Retina (tissue), 1 donor: ENCODE data around the gene LUC7L.
A peak's percentile ranks its signal among the peaks of the same experiment; 100 is the strongest.
"Not testable (repeated sequence)": the region's sequence is repeated elsewhere in the genome, so short reads cannot be mapped to it uniquely, and the experiment has no call there.

ENCODE experiments used
- DNase-seq: peaks from one replicate; pipeline ENCODE4 v3.0.0-alpha.2; 2016

The LUC7L gene

GRCh38 chr16:164134-164823 lies 65.0 kb downstream of the LUC7L start:
- DNase-seq = not testable (repeated sequence)

DNA sequence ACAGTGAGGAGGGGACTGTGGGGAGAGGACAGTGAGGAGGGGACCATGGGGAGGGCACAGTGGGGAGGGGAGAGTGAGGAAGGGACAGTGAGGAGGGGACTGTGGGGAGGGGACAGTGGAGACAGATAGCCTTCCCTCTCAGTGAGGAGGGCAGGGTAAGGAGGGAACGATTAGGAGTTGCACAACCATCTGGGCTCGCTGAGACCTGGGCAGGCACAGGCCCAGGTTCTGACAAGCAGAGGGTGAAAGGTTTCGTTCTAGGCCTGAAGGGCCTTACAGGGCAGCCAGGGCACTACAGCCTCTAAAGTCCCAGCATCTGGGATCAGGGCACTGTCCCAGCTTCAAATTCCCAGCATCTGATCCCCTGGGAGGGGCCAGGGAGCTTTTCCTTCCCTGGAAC lies 65.6 kb downstream of the LUC7L start:
- DNase-seq = not testable (repeated sequence)

GRCh38 chr16:163139-163538 lies 66.1 kb downstream of the LUC7L start:
- DNase-seq = not testable (repeated sequence)

- DNase-seq = no peak
These were observed 66.8 kb downstream of the LUC7L start for GRCh38 chr16:162271-162991.

GRCh38 chr16:160691-161190 lies 68.5 kb downstream of the LUC7L start:
- no peak for DNase-seq

GRCh38 chr16:160242-160641 lies 69.0 kb downstream of the LUC7L start:
- not testable (repeated sequence) for DNase-seq

DNA sequence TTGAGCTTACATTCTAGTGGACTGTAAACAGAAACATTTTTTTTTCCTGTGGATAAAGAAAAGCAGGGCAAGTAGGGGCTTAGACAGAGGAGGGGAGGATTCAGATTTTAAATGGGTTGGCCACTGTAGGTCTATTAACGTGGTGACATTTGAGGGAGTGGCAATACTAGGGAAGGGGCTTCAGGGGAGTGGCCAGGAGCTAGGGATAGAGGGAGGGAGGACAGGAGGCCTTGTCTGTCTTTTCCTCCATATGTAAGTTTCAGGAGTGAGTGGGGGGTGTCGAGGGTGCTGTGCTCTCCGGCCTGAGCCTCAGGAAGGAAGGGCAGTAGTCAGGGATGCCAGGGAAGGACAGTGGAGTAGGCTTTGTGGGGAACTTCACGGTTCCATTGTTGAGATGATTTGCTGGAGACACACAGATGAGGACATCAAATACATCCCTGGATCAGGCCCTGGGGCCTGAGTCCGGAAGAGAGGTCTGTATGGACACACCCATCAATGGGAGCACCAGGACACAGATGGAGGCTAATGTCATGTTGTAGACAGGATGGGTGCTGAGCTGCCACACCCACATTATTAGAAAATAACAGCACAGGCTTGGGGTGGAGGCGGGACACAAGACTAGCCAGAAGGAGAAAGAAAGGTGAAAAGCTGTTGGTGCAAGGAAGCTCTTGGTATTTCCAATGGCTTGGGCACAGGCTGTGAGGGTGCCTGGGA lies 70.0 kb downstream of the LUC7L start:
- no peak for DNase-seq

- no peak for DNase-seq
These were observed 74.2 kb downstream of the LUC7L start for GRCh38 chr16:155031-155398.

DNA sequence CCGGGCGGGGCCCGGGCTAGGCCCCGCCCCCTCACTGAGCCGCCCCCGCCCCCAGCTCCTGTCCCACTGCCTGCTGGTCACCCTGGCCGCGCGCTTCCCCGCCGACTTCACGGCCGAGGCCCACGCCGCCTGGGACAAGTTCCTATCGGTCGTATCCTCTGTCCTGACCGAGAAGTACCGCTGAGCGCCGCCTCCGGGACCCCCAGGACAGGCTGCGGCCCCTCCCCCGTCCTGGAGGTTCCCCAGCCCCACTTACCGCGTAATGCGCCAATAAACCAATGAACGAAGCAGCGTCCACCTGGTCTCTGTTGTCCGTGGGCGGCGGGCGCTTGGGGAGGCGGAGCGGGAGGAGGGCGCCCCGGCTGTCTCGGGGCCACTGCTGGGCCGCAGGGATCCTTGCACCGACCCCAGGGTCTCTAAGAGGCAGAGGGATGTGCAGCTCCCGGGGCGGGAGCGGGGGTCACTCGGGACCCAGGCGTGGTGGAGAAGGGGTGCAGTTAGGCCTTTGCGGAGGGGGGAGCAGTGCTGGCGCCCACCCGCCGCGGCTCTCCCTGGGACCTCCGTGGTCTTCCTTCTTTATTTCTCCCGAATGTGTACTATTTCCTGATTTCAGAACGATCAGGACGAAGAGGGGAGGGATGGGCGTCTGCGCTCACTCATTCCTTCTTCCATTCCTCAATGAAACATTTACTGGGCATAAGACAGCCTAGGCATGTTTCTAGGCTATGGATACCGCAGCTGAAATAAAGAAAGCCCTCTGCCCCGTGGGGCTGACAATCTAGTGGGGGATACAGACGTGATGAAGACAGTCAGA lies 74.8 kb downstream of the LUC7L start:
- DNase-seq = peak; percentile 64

DNA sequence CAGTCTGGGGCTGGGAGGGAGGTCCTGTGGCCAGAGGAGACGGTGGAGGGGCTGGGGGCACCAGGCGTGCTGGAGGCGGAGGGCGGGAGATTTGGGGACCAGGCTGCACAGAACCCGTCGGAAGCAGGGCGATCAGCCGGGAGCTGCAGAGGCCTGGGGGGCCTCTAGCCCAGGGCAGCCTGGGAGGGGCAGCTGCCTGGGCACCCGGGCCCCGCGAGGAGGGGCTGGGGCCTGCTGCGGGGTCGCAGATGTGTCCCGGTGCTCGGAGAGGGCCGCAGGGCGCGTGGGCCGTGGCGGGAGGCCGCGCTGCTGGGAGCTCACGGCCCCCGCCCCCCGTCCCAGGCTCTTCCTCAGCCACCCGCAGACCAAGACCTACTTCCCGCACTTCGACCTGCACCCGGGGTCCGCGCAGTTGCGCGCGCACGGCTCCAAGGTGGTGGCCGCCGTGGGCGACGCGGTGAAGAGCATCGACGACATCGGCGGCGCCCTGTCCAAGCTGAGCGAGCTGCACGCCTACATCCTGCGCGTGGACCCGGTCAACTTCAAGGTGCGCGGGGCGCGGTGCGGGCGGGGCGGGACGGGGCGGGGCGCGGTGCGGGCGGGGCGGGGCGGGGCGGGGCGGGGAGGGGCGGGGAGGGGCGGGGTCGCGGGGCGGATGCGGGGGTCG lies 75.6 kb downstream of the LUC7L start:
- not testable (repeated sequence) for DNase-seq

GRCh38 chr16:153129-153521 lies 76.1 kb downstream of the LUC7L start:
- DNase-seq = not testable (repeated sequence)

DNA sequence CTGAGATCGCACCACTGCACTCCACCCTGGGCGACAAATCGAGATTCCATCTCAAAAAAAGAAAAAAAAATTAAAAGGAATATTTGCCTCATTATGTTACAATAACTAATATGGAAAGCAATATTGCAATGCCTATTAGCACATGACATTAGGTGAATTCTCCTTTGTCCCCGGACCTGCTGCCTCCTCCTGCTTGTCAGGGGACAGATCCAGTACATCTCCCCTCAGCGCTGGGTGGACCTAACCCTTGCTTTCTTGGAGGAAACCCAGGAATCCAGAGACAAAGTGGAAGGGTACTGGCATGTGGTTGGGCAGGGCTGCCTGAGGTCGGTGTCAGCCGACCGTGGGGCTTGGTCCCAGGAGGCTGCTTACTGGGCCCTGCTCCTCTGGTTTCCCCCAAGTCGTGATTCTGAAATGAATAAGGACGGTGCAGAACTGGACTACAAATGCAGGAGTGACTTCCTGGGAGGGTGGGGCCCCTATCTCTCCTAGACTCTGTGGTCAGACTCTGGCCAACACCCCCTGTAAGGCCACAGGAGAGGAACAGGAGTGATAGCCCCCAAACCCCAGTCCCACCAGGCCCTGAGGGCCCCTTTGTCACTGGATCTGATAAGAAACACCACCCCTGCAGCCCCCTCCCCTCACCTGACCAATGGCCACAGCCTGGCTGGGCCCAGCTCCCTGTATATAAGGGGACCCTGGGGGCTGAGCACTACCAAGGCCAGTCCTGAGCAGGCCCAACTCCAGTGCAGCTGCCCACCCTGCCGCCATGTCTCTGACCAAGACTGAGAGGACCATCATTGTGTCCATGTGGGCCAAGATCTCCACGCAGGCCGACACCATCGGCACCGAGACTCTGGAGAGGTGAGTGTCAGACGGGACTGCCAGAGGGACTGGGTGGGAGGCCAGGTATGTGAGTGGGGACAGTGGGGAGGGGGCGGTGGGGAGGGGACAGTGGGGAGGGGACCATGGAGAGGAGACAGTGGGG lies 76.8 kb downstream of the LUC7L start, which contains the start of gene HBZ:
TSS of gene HBZ (plus strand) at position 504 of the 988 bp plus-strand sequence. CDS start at position 770, 266 bp downstream.
- DNase-seq = no peak

GRCh38 chr16:149024-149660 lies 80.1 kb downstream of the LUC7L start:
- DNase-seq = no peak

DNA sequence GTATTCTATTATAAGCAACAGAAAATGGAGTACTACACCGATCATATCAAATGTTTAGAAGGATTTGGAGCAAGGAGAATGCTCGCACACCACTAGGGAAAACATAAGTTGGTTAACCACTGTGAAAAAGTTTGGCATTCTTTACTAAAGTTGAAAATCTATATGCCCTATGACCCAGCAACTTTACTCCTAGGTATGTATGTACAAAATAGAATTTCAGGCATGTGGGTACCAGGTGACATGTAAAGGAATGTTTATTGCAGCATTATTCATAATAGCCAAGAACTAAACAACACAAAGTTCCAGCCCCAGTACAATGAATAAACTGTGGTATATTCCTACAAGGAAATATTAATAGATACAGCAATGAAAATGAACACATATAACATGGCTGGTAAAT lies 82.6 kb downstream of the LUC7L start:
- DNase-seq = no peak

GRCh38 chr16:144797-145252 lies 84.4 kb downstream of the LUC7L start:
- DNase-seq = no peak

GRCh38 chr16:143456-143855 lies 85.8 kb downstream of the LUC7L start:
- DNase-seq = no peak

GRCh38 chr16:143047-143446 lies 86.2 kb downstream of the LUC7L start:
- no peak for DNase-seq

DNA sequence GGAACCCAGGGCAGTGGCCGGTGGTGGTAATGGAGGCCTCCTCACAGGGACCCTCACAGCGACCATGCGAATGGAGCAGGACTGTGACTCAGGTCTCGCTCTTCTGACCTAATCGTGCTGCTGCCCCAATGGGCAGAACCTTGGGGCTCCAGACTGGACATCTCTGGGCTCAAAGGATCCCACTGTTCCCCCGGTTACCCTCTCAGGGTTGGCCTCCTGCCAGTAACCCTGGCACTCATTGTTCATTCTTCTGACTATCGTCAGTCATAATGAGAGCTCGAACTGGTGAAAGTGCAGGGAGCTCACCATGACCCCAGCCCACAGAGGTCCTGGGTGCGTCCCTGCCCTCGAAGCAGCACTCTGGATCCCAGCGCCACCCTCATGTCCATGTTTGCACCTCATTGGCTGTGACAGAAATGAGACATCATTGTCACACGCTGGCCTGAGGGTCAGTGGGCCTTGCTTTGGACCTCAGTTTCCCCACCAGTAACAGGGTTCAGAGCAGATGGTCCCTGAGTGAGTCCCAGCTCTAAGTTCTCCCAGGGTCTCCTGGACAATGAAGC lies 86.8 kb downstream of the LUC7L start:
- DNase-seq = no peak

- no peak for DNase-seq
These were observed 88.9 kb downstream of the LUC7L start for GRCh38 chr16:140175-140857.
